Measurements from ENCODE around the gene TRABD2A. TPM values are rescaled to one million over a fixed set of nuclear protein-coding genes. Genes with fewer than 3 reads are reported as not detected.

TRABD2A gene
- total and polyA plus RNA-seq, 8 donors = 0.29 to 109 (median 0.58) TPM; not detected in 1

DNA sequence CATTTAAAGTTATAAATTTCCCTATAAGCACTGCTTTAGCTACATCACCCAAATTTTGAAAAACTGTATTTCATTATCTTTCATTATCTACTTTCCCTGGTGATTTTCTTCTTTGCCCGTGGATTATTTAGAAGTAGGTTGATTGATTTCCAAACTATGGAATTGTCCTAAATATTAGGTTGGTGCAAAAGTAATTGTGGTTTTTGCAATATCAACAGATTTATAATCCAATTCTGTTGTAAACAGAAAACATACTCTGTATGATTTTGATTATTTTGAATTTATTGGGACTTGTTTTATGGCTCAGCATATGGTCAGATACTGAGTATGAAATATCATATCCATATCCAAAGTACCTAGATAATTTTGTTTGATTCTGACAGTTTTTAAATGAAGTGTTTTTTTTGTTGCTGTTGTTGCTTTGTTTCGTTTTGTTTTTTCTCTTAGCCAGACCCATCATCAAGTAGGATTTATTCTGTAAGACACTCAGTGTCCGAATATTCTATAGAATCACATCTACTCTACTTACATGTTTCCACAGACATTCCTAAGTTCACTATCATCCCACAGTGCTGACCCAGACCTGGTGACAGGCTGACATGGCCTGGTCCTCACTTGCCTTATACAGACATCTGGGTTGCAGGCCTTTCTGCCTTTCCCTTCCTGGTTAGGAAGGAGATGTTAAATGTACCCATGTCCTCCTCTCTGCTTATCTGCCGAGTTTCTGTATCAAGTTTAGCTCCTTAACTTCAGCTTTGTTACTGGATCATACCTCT, 2.1 kb upstream of the TRABD2A start:
- DNase-seq = no peak
- no peaks in the 10 kb centered on the region for H3K36me3 ChIP-seq
- H3K4me3 ChIP-seq = no peak overlapping the region
- peaks cover 20 to 33% (median 30%) of the 10 kb centered on the region in 4 donors for H3K4me1 ChIP-seq
- intact Hi-C loops (cut with DNase I; ENCODE audit: low total_unique reads) = no loop called here
- peaks cover 0 to 53% (median 17%) of the 10 kb centered on the region in 3 donors for H3K27me3 ChIP-seq
- no peak for TF ChIP-seq POLR2A (IDR thresholded peaks at IDR 0.05)
- no peak for TF ChIP-seq POLR2AphosphoS5 (IDR thresholded peaks at IDR 0.05)
- TF ChIP-seq, protein P1, sequence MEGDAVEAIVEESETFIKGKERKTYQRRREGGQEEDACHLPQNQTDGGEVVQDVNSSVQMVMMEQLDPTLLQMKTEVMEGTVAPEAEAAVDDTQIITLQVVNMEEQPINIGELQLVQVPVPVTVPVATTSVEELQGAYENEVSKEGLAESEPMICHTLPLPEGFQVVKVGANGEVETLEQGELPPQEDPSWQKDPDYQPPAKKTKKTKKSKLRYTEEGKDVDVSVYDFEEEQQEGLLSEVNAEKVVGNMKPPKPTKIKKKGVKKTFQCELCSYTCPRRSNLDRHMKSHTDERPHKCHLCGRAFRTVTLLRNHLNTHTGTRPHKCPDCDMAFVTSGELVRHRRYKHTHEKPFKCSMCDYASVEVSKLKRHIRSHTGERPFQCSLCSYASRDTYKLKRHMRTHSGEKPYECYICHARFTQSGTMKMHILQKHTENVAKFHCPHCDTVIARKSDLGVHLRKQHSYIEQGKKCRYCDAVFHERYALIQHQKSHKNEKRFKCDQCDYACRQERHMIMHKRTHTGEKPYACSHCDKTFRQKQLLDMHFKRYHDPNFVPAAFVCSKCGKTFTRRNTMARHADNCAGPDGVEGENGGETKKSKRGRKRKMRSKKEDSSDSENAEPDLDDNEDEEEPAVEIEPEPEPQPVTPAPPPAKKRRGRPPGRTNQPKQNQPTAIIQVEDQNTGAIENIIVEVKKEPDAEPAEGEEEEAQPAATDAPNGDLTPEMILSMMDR (IDR thresholded peaks at IDR 0.05) = no peak
- TF ChIP-seq EP300 (IDR thresholded peaks at IDR 0.05) = no peak
- no peak overlapping the region for H3K27ac ChIP-seq
- WGBS, 5 donors = 77 to 88% (median 84%) methylated on average over 4 of the region's 4 CpGs
- no peaks in the 10 kb centered on the region for H3K9me3 ChIP-seq

DNA sequence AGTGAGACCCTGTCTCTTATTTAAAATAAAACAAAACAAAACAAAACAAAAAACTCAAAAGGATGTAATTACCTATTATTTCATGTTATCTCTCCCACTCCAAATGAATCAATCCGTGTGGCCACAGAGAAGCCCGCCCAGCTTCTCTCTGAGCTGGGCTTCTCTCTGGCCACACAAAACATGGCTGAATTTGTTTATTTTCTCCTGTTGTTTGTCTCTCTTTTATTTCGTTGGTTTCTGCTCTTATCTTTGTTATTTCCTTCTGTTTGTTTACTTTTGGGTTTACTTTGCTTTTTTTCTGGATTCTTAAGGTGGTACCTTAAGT, 1.5 kb upstream of the TRABD2A start:
- TF ChIP-seq, protein P1 (IDR thresholded peaks at IDR 0.05) = no peak
- TF ChIP-seq POLR2AphosphoS5 (IDR thresholded peaks at IDR 0.05) (no peak), EP300 (IDR thresholded peaks at IDR 0.05) (no peak), POLR2A (IDR thresholded peaks at IDR 0.05) (no peak)
- Histone ChIP-seq H3K27ac (no peak overlapping the region), H3K4me3 (peak overlapping the region in 2 of 4 donors; percentile 61 to 76)

DNA sequence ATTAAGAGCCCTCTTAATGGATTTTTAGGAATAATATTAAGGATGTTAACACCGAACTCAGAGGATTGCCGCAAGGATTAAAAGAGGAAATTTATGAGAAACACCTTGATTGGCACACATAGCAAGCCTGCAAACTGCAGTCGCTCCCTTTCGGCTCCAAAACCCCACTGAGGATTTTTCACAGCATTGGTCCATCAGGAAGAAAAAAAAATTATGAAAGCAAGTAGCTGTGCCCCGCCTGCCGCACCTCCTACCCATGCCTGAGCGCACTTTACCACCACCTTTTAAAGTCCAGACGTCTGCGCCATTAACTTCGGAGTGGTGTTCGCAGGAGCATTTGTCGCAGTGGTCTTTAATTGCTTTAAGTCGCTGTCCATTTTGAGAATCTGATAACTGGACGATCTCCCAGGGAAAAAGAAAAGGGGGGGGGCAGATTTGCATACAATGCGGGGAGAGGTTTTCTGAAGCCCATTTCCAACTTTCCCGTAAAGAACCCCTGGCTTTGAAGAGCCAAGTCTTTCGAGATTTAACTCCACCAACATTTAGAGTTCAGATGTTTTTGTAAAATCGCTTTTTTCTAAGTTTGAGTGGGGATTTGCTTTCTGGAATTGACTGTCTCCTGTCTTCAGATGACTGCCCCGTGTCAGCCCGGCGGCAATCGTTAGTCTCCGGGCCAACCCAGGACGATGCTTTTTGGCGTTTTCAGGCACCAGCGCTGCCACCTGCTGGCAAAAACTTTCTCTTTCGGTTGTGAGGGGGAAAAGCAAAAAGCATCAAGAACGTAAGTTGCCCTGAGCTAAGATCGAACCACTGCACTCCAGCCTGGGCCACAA, 913 bp upstream of the TRABD2A start:
- intact Hi-C loops (cut with DNase I; ENCODE audit: low total_unique reads) = no loop called here
- TF ChIP-seq, protein P1 (IDR thresholded peaks at IDR 0.05) = peak in 5 of 7 experiments; percentile 40 to 74 (median 63)
- no peak for TF ChIP-seq EP300 (IDR thresholded peaks at IDR 0.05)
- TF ChIP-seq POLR2A (IDR thresholded peaks at IDR 0.05) = no peak
- TF ChIP-seq POLR2AphosphoS5 (IDR thresholded peaks at IDR 0.05) = peak in 2 of 3 donors; percentile 66 to 68
- Histone ChIP-seq H3K4me1 (peaks cover 20 to 33% (median 30%) of the 10 kb centered on the region in 4 donors), H3K4me3 (peak overlapping the region; percentile 48 to 76 (median 56)), H3K27ac (peak overlapping the region in 2 of 5 donors; percentile 1 to 25), H3K9me3 (no peaks in the 10 kb centered on the region), H3K36me3 (no peaks in the 10 kb centered on the region), H3K27me3 (peaks cover 0 to 53% (median 17%) of the 10 kb centered on the region in 3 donors)
- DNase-seq = peak; percentile 83 to 92
- WGBS, 5 donors = 1% methylated on average over 29 of the region's 29 CpGs

More for the DNA sequence above, 1.5 kb upstream of the TRABD2A start:
- WGBS, 5 donors = 46 to 50% (median 48%) methylated on average over 3 of the region's 3 CpGs
- H3K27me3 ChIP-seq = peaks cover 0 to 53% (median 17%) of the 10 kb centered on the region in 3 donors
- intact Hi-C loops (cut with DNase I; ENCODE audit: low total_unique reads) = no loop called here
- H3K9me3 ChIP-seq = no peaks in the 10 kb centered on the region
- H3K4me1 ChIP-seq = peaks cover 20 to 33% (median 30%) of the 10 kb centered on the region in 4 donors
- no peaks in the 10 kb centered on the region for H3K36me3 ChIP-seq
- no peak for DNase-seq

DNA sequence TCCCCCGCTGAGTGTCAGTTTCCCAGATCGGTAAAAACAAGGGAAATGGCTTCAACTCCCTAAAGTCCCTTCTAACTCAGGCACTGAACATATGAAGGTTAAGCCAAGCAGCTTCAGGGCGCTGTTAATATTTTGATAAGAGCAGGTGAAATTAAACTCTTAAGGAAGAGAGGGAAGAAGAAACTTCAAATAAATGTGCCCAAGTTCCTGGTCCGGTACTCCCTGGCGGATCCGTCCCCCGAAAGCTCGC, 564 bp downstream of the TRABD2A start:
- TF ChIP-seq POLR2AphosphoS5 (IDR thresholded peaks at IDR 0.05) = no peak
- no peak for TF ChIP-seq EP300 (IDR thresholded peaks at IDR 0.05)
- peaks cover 0 to 53% (median 17%) of the 10 kb centered on the region in 3 donors for H3K27me3 ChIP-seq
- H3K36me3 ChIP-seq = no peaks in the 10 kb centered on the region
- DNase-seq = no peak
- WGBS, 5 donors = 1 to 2% (median 1%) methylated on average over 6 to 8 of the region's 8 CpGs
- H3K4me1 ChIP-seq = peaks cover 20 to 33% (median 30%) of the 10 kb centered on the region in 4 donors
- peak overlapping the region in 1 of 5 donors; percentile 14 for H3K27ac ChIP-seq
- intact Hi-C loops (cut with DNase I; ENCODE audit: low total_unique reads) = no loop called here
- H3K4me3 ChIP-seq = peak overlapping the region; percentile 48 to 76 (median 56)
- no peaks in the 10 kb centered on the region for H3K9me3 ChIP-seq

All from stomach (tissue), 9 donors.